Lower leg skin (tissue), 3 donors: ENCODE data around the gene DSPP.

ENCODE experiments used
- CTCF ChIP-seq, 3 donors: fragments of 450-650 bp; IDR thresholded peaks; one replicate each; pipeline ENCODE4 v1.5.1; 2016; ENCODE audit warnings: antibody characterized with exemption in 3 of 3, mild to moderate bottlenecking in 3 of 3, moderate library complexity in 2 of 3
- POLR2A ChIP-seq, 2 donors: fragments of 450-650 bp; IDR thresholded peaks; one replicate each; pipeline ENCODE4 v1.6.1; 2016 to 2017; ENCODE audit warnings: antibody characterized with exemption in 2 of 2, mild to moderate bottlenecking in 1 of 2, moderate library complexity in 1 of 2

DNA sequence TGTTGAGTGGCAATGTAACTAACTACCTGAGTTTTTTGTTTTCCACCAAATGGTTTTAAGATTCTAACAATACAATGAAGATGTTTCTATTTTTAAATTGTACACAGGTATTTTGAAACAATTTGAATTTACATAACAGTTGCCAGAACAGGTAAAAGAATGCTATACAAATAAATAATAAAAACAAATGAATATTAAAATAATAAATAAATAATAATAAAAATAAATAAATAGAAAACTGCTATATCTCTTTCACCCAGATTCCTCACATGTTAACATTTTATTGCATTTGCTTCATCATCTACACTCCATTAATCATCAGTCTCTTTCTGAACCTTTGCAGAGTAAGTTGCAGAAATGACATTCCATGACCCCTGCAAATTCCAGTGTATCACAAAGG, 32.3 kb upstream of the DSPP start:
- no peak for TF ChIP-seq CTCF (IDR thresholded peaks at IDR 0.05)
- no peak for TF ChIP-seq POLR2A (IDR thresholded peaks at IDR 0.05)
